H9 (cell line): ENCODE results near the gene HMCN1. TPM values are rescaled to one million over a fixed set of nuclear protein-coding genes. Genes with fewer than 3 reads are reported as not detected.

Experiments used
- DNase-seq: peaks from one replicate; pipeline ENCODE4 v3.0.0-alpha.2; 2017
- H2AFZ ChIP-seq: one replicate; pipeline ENCODE4 v1.6.1; 2013; ENCODE audit warnings: mild to moderate bottlenecking, low read length, control low read depth, moderate library complexity
- H2AK5ac ChIP-seq: 2 replicates; pipeline ENCODE4 v1.6.1; 2013; ENCODE audit warnings: low read length, control low read depth, mixed read lengths; ENCODE audit not compliant: insufficient read length
- H2BK120ac ChIP-seq: one replicate; pipeline ENCODE4 v1.6.1; 2013; ENCODE audit warnings: low read depth, mild to moderate bottlenecking, low read length, control low read depth, inconsistent platforms; ENCODE audit not compliant: poor library complexity, severe bottlenecking
- H2BK12ac ChIP-seq: 2 replicates; pipeline ENCODE4 v1.6.1; 2013; ENCODE audit warnings: low read length, control low read depth, mixed read lengths, low read depth; ENCODE audit not compliant: insufficient read length
- H2BK15ac ChIP-seq: 2 replicates; pipeline ENCODE4 v1.6.1; 2013; ENCODE audit warnings: low read depth, low read length, control low read depth
- H2BK20ac ChIP-seq: one replicate; pipeline ENCODE4 v1.6.1; 2013; ENCODE audit warnings: low read depth, mild to moderate bottlenecking, low read length, control low read depth, inconsistent platforms; ENCODE audit not compliant: poor library complexity, severe bottlenecking
- H2BK5ac ChIP-seq: 2 replicates; pipeline ENCODE4 v1.6.1; 2013; ENCODE audit warnings: low read length, control low read depth, mixed read lengths; ENCODE audit not compliant: insufficient read length
- H3K14ac ChIP-seq: 2 replicates; pipeline ENCODE4 v1.6.1; 2013; ENCODE audit warnings: low read length, control low read depth; ENCODE audit not compliant: insufficient read depth
- H3K18ac ChIP-seq: 2 replicates; pipeline ENCODE4 v1.6.1; 2013; ENCODE audit warnings: low read depth, mild to moderate bottlenecking, mixed read lengths, low read length, control low read depth; ENCODE audit not compliant: insufficient read length
- H3K23ac ChIP-seq: 2 replicates; pipeline ENCODE4 v1.6.1; 2013; ENCODE audit warnings: low read length, control low read depth, mixed read lengths, low read depth; ENCODE audit not compliant: insufficient read length
- H3K23me2 ChIP-seq: 2 replicates; pipeline ENCODE4 v1.6.1; 2013; ENCODE audit warnings: low read depth, mild to moderate bottlenecking, mixed read lengths, low read length, control low read depth; ENCODE audit not compliant: insufficient read length, poor library complexity, severe bottlenecking
- H3K27ac ChIP-seq: 2 replicates; pipeline ENCODE4 v1.5.1; 2013; ENCODE audit warnings: low read length, control low read depth, mixed read lengths, low read depth; ENCODE audit not compliant: insufficient read length
- H3K27me3 ChIP-seq: 2 replicates; pipeline ENCODE4 v1.6.1; 2013; ENCODE audit warnings: low read length, control low read depth, inconsistent platforms; ENCODE audit not compliant: insufficient read depth
- H3K4ac ChIP-seq: 2 replicates; pipeline ENCODE4 v1.6.1; 2013; ENCODE audit warnings: low read depth, mild to moderate bottlenecking, control low read depth, inconsistent platforms, low read length, moderate library complexity
- H3K4me1 ChIP-seq: 2 replicates; pipeline ENCODE4 v1.6.1; 2013; ENCODE audit warnings: low read length, control low read depth, inconsistent platforms; ENCODE audit not compliant: insufficient read depth
- H3K4me2 ChIP-seq: 2 replicates; pipeline ENCODE4 v1.6.1; 2013; ENCODE audit warnings: low read length, control low read depth, mixed read lengths; ENCODE audit not compliant: insufficient read length, insufficient read depth
- H3K56ac ChIP-seq: 2 replicates; pipeline ENCODE4 v1.6.1; 2013; ENCODE audit warnings: low read depth, mild to moderate bottlenecking, mixed read lengths, low read length, control low read depth; ENCODE audit not compliant: insufficient read length
- H3K79me1 ChIP-seq: 2 replicates; pipeline ENCODE4 v1.6.1; 2013; ENCODE audit warnings: low read depth, mild to moderate bottlenecking, moderate library complexity, low read length, control low read depth, inconsistent platforms; ENCODE audit not compliant: insufficient read depth, poor library complexity, severe bottlenecking
- H3K79me2 ChIP-seq: 2 replicates; pipeline ENCODE4 v1.6.1; 2013; ENCODE audit warnings: low read length, control low read depth, inconsistent platforms; ENCODE audit not compliant: insufficient read depth
- H3K9ac ChIP-seq: 2 replicates; pipeline ENCODE4 v1.6.1; 2013; ENCODE audit warnings: low read length, control low read depth, mixed read lengths; ENCODE audit not compliant: insufficient read length; ENCODE audit errors: extremely low read depth
- H3K9me3 ChIP-seq: one replicate; pipeline ENCODE4 v1.6.1; 2013; ENCODE audit warnings: low read depth, low read length, inconsistent platforms; ENCODE audit not compliant: control insufficient read depth
- H3T11ph ChIP-seq: one replicate; pipeline ENCODE4 v1.6.1; 2013; ENCODE audit warnings: mild to moderate bottlenecking, low read length, control low read depth, inconsistent platforms
- H4K20me1 ChIP-seq: one replicate; pipeline ENCODE4 v1.6.1; 2013; ENCODE audit not compliant: control insufficient read depth, insufficient read length, insufficient read depth
- H4K5ac ChIP-seq: 2 replicates; pipeline ENCODE4 v1.6.1; 2013; ENCODE audit warnings: low read depth, mild to moderate bottlenecking, mixed read lengths, low read length, control low read depth; ENCODE audit not compliant: insufficient read length
- H4K8ac ChIP-seq: replicated peaks from 2 replicates; pipeline ENCODE4 v1.6.1; 2013; ENCODE audit warnings: low read length, control low read depth, mixed read lengths, low read depth; ENCODE audit not compliant: insufficient read length
- H4K91ac ChIP-seq: 2 replicates; pipeline ENCODE4 v1.6.1; 2013; ENCODE audit warnings: low read depth, mild to moderate bottlenecking, moderate library complexity, mixed read lengths, low read length, control low read depth; ENCODE audit not compliant: insufficient read length
- H3K27ac Mint-ChIP-seq, 3 experiments: 2 replicates in 2 of 3; 3 replicates in 1 of 3; pipeline ENCODE4 v1.8.0; 2020 to 2021; ENCODE audit warnings: mixed read lengths in 3 of 3, mild to moderate bottlenecking in 1 of 3, moderate library complexity in 1 of 3
- H3K27me3 Mint-ChIP-seq: 2 replicates; pipeline ENCODE4 v1.8.0; 2021; ENCODE audit warnings: low read depth, mild to moderate bottlenecking, moderate library complexity, mixed read lengths
- H3K36me3 Mint-ChIP-seq, 3 experiments: 2 replicates in 2 of 3; 3 replicates in 1 of 3; pipeline ENCODE4 v1.8.0; 2020 to 2021; ENCODE audit warnings: low read depth in 3 of 3, mixed read lengths in 3 of 3; ENCODE audit not compliant: insufficient read depth in 1 of 3
- H3K4me1 Mint-ChIP-seq, 2 experiments: 2 replicates each; pipeline ENCODE4 v1.8.0; 2020; ENCODE audit warnings: mixed read lengths in 2 of 2
- H3K4me3 Mint-ChIP-seq, 2 experiments: 2 replicates in 1 of 2; 3 replicates in 1 of 2; pipeline ENCODE4 v1.8.0; 2020 to 2021; ENCODE audit warnings: mild to moderate bottlenecking in 2 of 2, mixed read lengths in 2 of 2, moderate library complexity in 1 of 2
- H3K9me3 Mint-ChIP-seq, 2 experiments: 2 replicates in 1 of 2; 3 replicates in 1 of 2; pipeline ENCODE4 v1.8.0; 2020; ENCODE audit warnings: mild to moderate bottlenecking in 2 of 2, mixed read lengths in 2 of 2, moderate library complexity in 1 of 2
- WGBS: extraction: QIAGEN DNeasy Blood & Tissue Kit; methylation state at CpG from one replicate; pipeline ENCODE4 v1.1.7; 2013; ENCODE audit warnings: missing lambda C conversion rate, low lambda C conversion rate, mixed read lengths; ENCODE audit not compliant: insufficient read length; ENCODE audit errors: extremely low coverage; 5-methylcytosine and 5-hydroxymethylcytosine counted together
- total RNA-seq: library from RNA; stranded (reverse); gene quantifications from 2 replicates; pipeline ENCODE4 v1.2.1, GENCODE V29; 2021
- TF ChIP-seq, protein P1 (sequence below): fragments of 200-600 bp; sonication (generic); conservative IDR thresholded peaks from 3 replicates; pipeline ENCODE4 v1.8.0; 2021; ENCODE audit warnings: antibody characterized with exemption, mild to moderate bottlenecking

Gene HMCN1
- total RNA-seq, 1 experiment from 2014 or later = 3.3 TPM

DNA sequence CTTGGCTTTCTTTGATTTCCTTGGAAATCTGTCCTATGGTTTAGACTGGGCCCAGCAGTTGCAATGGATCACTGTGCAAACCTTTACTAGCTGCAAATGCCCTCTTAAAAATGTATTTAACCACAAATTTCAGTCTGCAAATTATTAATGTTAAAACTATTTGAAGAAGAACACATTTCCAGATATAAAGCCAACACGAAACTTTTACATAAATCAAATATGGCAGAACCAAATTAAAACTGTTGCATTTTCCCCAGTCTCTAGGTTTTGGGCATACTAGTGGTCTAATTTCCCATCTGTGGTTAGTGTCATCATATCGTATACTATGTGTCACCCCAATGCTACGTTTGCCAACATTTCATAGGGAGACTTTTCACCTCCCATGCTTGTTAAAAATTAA lies 52.3 kb downstream of the HMCN1 start:
- Histone ChIP-seq H3K27ac (no peak overlapping the region), H4K20me1 (no peaks in the 10 kb centered on the region), H2BK20ac (no peak overlapping the region), H2BK5ac (no peak overlapping the region), H3K14ac (no peak overlapping the region), H3T11ph (no peak overlapping the region), H3K4ac (no peak overlapping the region), H3K4me2 (no peak overlapping the region), H3K4me1 (peaks cover 3% of the 10 kb centered on the region; the same call in 1 of the 2 replicates), H4K8ac (no peak overlapping the region), H2AFZ (no peak overlapping the region), H4K91ac (no peak overlapping the region), H3K79me1 (no peaks in the 10 kb centered on the region), H3K9me3 (no peaks in the 10 kb centered on the region), H3K23me2 (no peaks in the 10 kb centered on the region), H2BK120ac (no peak overlapping the region), H3K79me2 (no peaks in the 10 kb centered on the region), H3K18ac (no peak overlapping the region), H3K23ac (no peak overlapping the region), H2BK15ac (no peak overlapping the region), H3K27me3 (no peaks in the 10 kb centered on the region), H3K56ac (no peak overlapping the region), H3K9ac (no peak overlapping the region), H2AK5ac (no peak overlapping the region), H2BK12ac (no peak overlapping the region), H4K5ac (no peak overlapping the region)
- DNase-seq = no peak
- Mint-ChIP-seq H3K27me3 (no peaks in the 10 kb centered on the region), H3K36me3 (peaks cover 0 to 18% (median 8%) of the 10 kb centered on the region in 3 experiments; a peak in 6 of 7 replicates), H3K4me1 (no peaks in the 10 kb centered on the region), H3K4me3 (no peak overlapping the region), H3K27ac (no peak overlapping the region), H3K9me3 (peaks cover 15 to 22% of the 10 kb centered on the region in 2 experiments)
- WGBS = no CpG with 5 or more reads among the region's 3 CpGs
- TF ChIP-seq, protein P1, sequence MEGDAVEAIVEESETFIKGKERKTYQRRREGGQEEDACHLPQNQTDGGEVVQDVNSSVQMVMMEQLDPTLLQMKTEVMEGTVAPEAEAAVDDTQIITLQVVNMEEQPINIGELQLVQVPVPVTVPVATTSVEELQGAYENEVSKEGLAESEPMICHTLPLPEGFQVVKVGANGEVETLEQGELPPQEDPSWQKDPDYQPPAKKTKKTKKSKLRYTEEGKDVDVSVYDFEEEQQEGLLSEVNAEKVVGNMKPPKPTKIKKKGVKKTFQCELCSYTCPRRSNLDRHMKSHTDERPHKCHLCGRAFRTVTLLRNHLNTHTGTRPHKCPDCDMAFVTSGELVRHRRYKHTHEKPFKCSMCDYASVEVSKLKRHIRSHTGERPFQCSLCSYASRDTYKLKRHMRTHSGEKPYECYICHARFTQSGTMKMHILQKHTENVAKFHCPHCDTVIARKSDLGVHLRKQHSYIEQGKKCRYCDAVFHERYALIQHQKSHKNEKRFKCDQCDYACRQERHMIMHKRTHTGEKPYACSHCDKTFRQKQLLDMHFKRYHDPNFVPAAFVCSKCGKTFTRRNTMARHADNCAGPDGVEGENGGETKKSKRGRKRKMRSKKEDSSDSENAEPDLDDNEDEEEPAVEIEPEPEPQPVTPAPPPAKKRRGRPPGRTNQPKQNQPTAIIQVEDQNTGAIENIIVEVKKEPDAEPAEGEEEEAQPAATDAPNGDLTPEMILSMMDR = no peak
